IMR-90 (cell line): ENCODE data around the gene WNT4. TPM values are rescaled to one million over a fixed set of nuclear protein-coding genes. Genes with fewer than 3 reads are reported as not detected.

Experiments used
- ATAC-seq: fragments of 200-7000 bp; cut with Tn5 transposase; 2 replicates; pipeline ENCODE4 v1.9.1; 2020; ENCODE audit warnings: low read depth, mild to moderate bottlenecking, moderate library complexity
- BruUV-seq: library from RNA; stranded (reverse); fragments of 400-500 nt; replicated peaks from 2 replicates; lab custom pipeline; 2021; lab: Mats Ljungman, UMichigan
- CTCF ChIA-PET: fragments of 300-600 bp; formaldehyde crosslinking; extraction: SDS; loops from one replicate; lab custom pipeline; 2021; ENCODE audit warnings: antibody characterized with exemption; lab: Yijun Ruan, JAX
- POLR2A ChIA-PET: fragments of 300-600 bp; sonication (Branson Sonifier 250); formaldehyde crosslinking; loops from one replicate; lab custom pipeline; 2022; ENCODE audit warnings: antibody characterized with exemption; ENCODE audit not compliant: unreplicated experiment; lab: Charles Lee
- DNase-seq: peaks from one replicate; pipeline ENCODE4 v3.0.0; 2013
- H2AFZ ChIP-seq: replicated peaks from 2 replicates; pipeline ENCODE3; 2013; ENCODE audit warnings: low read length, mild to moderate bottlenecking; ENCODE audit not compliant: poor library complexity
- H2AK5ac ChIP-seq: 2 replicates; pipeline ENCODE4 v1.6.1; 2013; ENCODE audit warnings: low read depth, low read length, inconsistent platforms
- H2AK9ac ChIP-seq: replicated peaks from 2 replicates; pipeline ENCODE3; 2013; ENCODE audit warnings: mild to moderate bottlenecking, low read depth, low read length, moderate library complexity; ENCODE audit not compliant: poor library complexity
- H2BK120ac ChIP-seq: 2 replicates; pipeline ENCODE4 v1.6.1; 2013; ENCODE audit warnings: low read depth, low read length, inconsistent platforms
- H2BK15ac ChIP-seq: 3 replicates; pipeline ENCODE4 v1.6.1; 2013; ENCODE audit warnings: low read depth, low read length, inconsistent platforms
- H2BK20ac ChIP-seq: 2 replicates; pipeline ENCODE4 v1.6.1; 2013; ENCODE audit warnings: low read depth, mild to moderate bottlenecking, inconsistent platforms, low read length, moderate library complexity
- H2BK5ac ChIP-seq: 2 replicates; pipeline ENCODE4 v1.6.1; 2013; ENCODE audit warnings: mild to moderate bottlenecking, low read depth, low read length, inconsistent platforms; ENCODE audit not compliant: poor library complexity, severe bottlenecking
- H3K14ac ChIP-seq: replicated peaks from 2 replicates; pipeline ENCODE4 v1.6.1; 2013; ENCODE audit warnings: low read depth, low read length, inconsistent platforms
- H3K18ac ChIP-seq: 2 replicates; pipeline ENCODE4 v1.6.1; 2013; ENCODE audit warnings: low read depth, low read length, control low read depth
- H3K23ac ChIP-seq: 2 replicates; pipeline ENCODE4 v1.6.1; 2013; ENCODE audit warnings: low read depth, low read length, inconsistent platforms
- H3K27ac ChIP-seq: 2 replicates; pipeline ENCODE4 v1.5.1; 2013; ENCODE audit warnings: mild to moderate bottlenecking, control low read depth, low read length; ENCODE audit not compliant: insufficient read depth
- H3K27me3 ChIP-seq: 2 replicates; pipeline ENCODE4 v1.6.1; 2013; ENCODE audit warnings: low read length; ENCODE audit not compliant: control insufficient read depth, insufficient read depth
- H3K36me3 ChIP-seq: 2 replicates; pipeline ENCODE4 v1.6.1; 2013; ENCODE audit warnings: low read length, mixed read lengths; ENCODE audit not compliant: control insufficient read depth, insufficient read depth
- H3K4ac ChIP-seq: 2 replicates; pipeline ENCODE4 v1.6.1; 2013; ENCODE audit warnings: low read depth, low read length, inconsistent platforms
- H3K4me1 ChIP-seq: 2 replicates; pipeline ENCODE4 v1.6.1; 2013; ENCODE audit warnings: low read length, mixed read lengths; ENCODE audit not compliant: control insufficient read depth, insufficient read depth
- H3K4me2 ChIP-seq: 2 replicates; pipeline ENCODE4 v1.6.1; 2013; ENCODE audit warnings: low read depth, mild to moderate bottlenecking, control low read depth, low read length, moderate library complexity
- H3K4me3 ChIP-seq: 2 replicates; pipeline ENCODE4 v1.5.1; 2013; ENCODE audit warnings: low read depth, mild to moderate bottlenecking, control low read depth, low read length, moderate library complexity; ENCODE audit not compliant: insufficient read depth
- H3K56ac ChIP-seq: 2 replicates; pipeline ENCODE4 v1.6.1; 2013; ENCODE audit warnings: low read length, inconsistent platforms; ENCODE audit not compliant: insufficient read depth; ENCODE audit errors: extremely low read depth
- H3K79me1 ChIP-seq, 2 experiments: 2 replicates each; pipeline ENCODE4 v1.6.1; 2013; ENCODE audit warnings: low read length in 2 of 2, inconsistent platforms in 1 of 2, low read depth in 1 of 2
- H3K9ac ChIP-seq: 2 replicates; pipeline ENCODE4 v1.6.1; 2013; ENCODE audit warnings: low read depth, low read length, control low read depth
- H3K9me1 ChIP-seq: 2 replicates; pipeline ENCODE4 v1.6.1; 2013; ENCODE audit warnings: low read length, inconsistent platforms; ENCODE audit not compliant: insufficient read depth
- H3K9me3 ChIP-seq: 2 replicates; pipeline ENCODE4 v1.6.1; 2013; ENCODE audit warnings: low read length; ENCODE audit not compliant: control insufficient read depth, insufficient read depth
- H4K20me1 ChIP-seq: 2 replicates; pipeline ENCODE4 v1.6.1; 2013; ENCODE audit warnings: low read length, inconsistent platforms; ENCODE audit not compliant: insufficient read depth
- H4K5ac ChIP-seq: 2 replicates; pipeline ENCODE4 v1.6.1; 2013; ENCODE audit warnings: mild to moderate bottlenecking, low read depth, low read length, control low read depth
- H4K8ac ChIP-seq, 2 experiments: 2 replicates each; pipeline ENCODE4 v1.6.1; 2013; ENCODE audit warnings: low read depth in 2 of 2, low read length in 2 of 2, control low read depth in 1 of 2, inconsistent platforms in 1 of 2
- H4K91ac ChIP-seq: 2 replicates; pipeline ENCODE4 v1.6.1; 2013; ENCODE audit warnings: low read depth, low read length, inconsistent platforms; ENCODE audit not compliant: insufficient read depth
- MAZ ChIP-seq: IDR thresholded peaks from 2 replicates; pipeline ENCODE4 v1.6.1; 2012; ENCODE audit warnings: low read depth, mild to moderate bottlenecking, low read length, improper control_type of control experiment, moderate library complexity, borderline replicate concordance
- MXI1 ChIP-seq: IDR thresholded peaks from 2 replicates; pipeline ENCODE4 v1.6.1; 2012; ENCODE audit warnings: low read depth, mild to moderate bottlenecking, low read length, moderate library complexity, borderline replicate concordance
- RCOR1 ChIP-seq: IDR thresholded peaks from 2 replicates; pipeline ENCODE4 v1.6.1; 2012; ENCODE audit warnings: mild to moderate bottlenecking, low read length, improper control_type of control experiment; ENCODE audit not compliant: insufficient replicate concordance
- SMC3 ChIP-seq: fragments of 150-350 bp; IDR thresholded peaks from 2 replicates; pipeline ENCODE4 v1.6.1; 2016; ENCODE audit warnings: low read depth, mild to moderate bottlenecking, antibody characterized with exemption, low read length, moderate library complexity
- WGBS, 2 experiments: methylation state at CpG; one replicate each; pipeline versions ENCODE4 v1.1.5 to v1.1.7; 2013; ENCODE audit warnings: missing lambda C conversion rate in 2 of 2; ENCODE audit not compliant: insufficient read length in 1 of 2; ENCODE audit errors: extremely low coverage in 2 of 2; 5-methylcytosine and 5-hydroxymethylcytosine counted together
- dilution Hi-C: fragments of 300-500 bp; cut with HindIII; formaldehyde crosslinking; loops from one replicate; pipeline ENCODE4 v1.14.3; 2018; ENCODE audit warnings: low sequenced_read_pairs; ENCODE audit not compliant: unreplicated experiment
- in situ Hi-C: fragments of 300-500 bp; cut with MboI; formaldehyde crosslinking; loops from 3 replicates; pipeline ENCODE4 v1.14.3; 2019; ENCODE audit warnings: low sequenced_read_pairs, inconsistent platforms, mixed read lengths
- intact Hi-C: fragments of 100-400 bp; cut with micrococcal nuclease; formaldehyde crosslinking; loops from 2 replicates; pipeline ENCODE4 v1.10.0; 2022
- polyA plus RNA-seq, 3 experiments: library from polyadenylated mRNA; depleted of rRNA; stranded (reverse); fragments of >200 nt; gene quantifications; 2 replicates each; pipeline ENCODE4 v1.2.3, GENCODE V29; 2012; ENCODE audit warnings: low replicate concordance in 1 of 3
- total RNA-seq: library from RNA; depleted of rRNA; stranded (reverse); fragments of >200 nt; gene quantifications from 2 replicates; pipeline ENCODE4 v1.2.3, GENCODE V29; 2012
- TF ChIP-seq, protein P1 (sequence below): conservative IDR thresholded peaks from 2 replicates; pipeline ENCODE4 v1.5.1; 2012; ENCODE audit warnings: mild to moderate bottlenecking, low read depth, low read length, improper control_type of control experiment

The WNT4 gene
- total and polyA plus RNA-seq, 2 of the 4 experiments (the other 2 are of a cell fraction) = not detected

DNA sequence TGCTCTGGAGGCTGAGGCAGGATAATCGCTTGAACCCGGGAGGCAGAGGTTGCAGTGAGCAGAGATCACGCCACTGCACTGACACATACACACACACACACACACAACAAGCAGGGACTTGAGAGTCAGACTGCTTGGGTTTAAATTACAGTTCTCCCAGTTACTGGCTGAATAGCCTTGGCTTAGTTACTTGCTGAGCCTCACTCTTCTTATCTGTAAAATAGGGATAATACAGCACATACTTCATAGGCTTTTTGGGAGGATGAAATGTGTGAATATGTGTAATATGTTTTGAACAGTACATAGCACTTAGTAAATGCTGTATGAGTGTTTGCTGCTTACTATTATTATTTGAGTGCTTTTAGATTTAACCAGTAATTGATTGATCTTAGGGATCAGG lies 66.6 kb downstream of the WNT4 start:
- Histone ChIP-seq H4K20me1 (peaks cover 100% of the 10 kb centered on the region), H3K27me3 (no peaks in the 10 kb centered on the region), H3K14ac (no peak overlapping the region), H2BK5ac (no peak overlapping the region), H3K36me3 (peaks cover 13% of the 10 kb centered on the region), H3K9ac (no peak overlapping the region), H2AK9ac (no peak overlapping the region), H3K27ac (no peak overlapping the region), H3K4ac (no peak overlapping the region), H3K9me3 (no peaks in the 10 kb centered on the region), H2BK15ac (no peak overlapping the region), H4K8ac (no peak overlapping the region), H3K79me1 (peaks cover 0 to 45% of the 10 kb centered on the region in 2 experiments; a peak in 2 of 4 replicates), H3K4me2 (no peak overlapping the region), H2AK5ac (no peak overlapping the region), H3K4me1 (peaks cover 16% of the 10 kb centered on the region), H3K9me1 (peaks cover 10% of the 10 kb centered on the region), H3K4me3 (no peak overlapping the region), H4K91ac (no peak overlapping the region), H2BK120ac (no peak overlapping the region), H4K5ac (no peak overlapping the region), H3K18ac (no peak overlapping the region), H3K23ac (no peak overlapping the region), H2AFZ (no peak overlapping the region), H2BK20ac (no peak overlapping the region), H3K56ac (no peak overlapping the region)
- intact Hi-C loops (no loop called here), in situ Hi-C loops (no loop called here), dilution Hi-C loops (no loop called here)
- ChIA-PET CTCF (no interaction called here), POLR2A (no interaction called here)
- BruUV-seq = no TSS peak
- no peak for DNase-seq
- no peak for ATAC-seq
- WGBS, 2 experiments = no CpG with 5 or more reads among the region's 3 CpGs
- no peak for TF ChIP-seq MXI1
- TF ChIP-seq SMC3 = no peak
- no peak for TF ChIP-seq MAZ
- TF ChIP-seq, protein P1, sequence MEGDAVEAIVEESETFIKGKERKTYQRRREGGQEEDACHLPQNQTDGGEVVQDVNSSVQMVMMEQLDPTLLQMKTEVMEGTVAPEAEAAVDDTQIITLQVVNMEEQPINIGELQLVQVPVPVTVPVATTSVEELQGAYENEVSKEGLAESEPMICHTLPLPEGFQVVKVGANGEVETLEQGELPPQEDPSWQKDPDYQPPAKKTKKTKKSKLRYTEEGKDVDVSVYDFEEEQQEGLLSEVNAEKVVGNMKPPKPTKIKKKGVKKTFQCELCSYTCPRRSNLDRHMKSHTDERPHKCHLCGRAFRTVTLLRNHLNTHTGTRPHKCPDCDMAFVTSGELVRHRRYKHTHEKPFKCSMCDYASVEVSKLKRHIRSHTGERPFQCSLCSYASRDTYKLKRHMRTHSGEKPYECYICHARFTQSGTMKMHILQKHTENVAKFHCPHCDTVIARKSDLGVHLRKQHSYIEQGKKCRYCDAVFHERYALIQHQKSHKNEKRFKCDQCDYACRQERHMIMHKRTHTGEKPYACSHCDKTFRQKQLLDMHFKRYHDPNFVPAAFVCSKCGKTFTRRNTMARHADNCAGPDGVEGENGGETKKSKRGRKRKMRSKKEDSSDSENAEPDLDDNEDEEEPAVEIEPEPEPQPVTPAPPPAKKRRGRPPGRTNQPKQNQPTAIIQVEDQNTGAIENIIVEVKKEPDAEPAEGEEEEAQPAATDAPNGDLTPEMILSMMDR = no peak
- TF ChIP-seq RCOR1 = no peak
